GM19238 (cell line): ENCODE data around the gene ABHD1.
"Not testable (repeated sequence)": the region's sequence is repeated elsewhere in the genome, so short reads cannot be mapped to it uniquely, and the experiment has no call there.

Experiments used
- DNase-seq: peaks from one replicate; pipeline ENCODE4 v3.0.0; 2011; ENCODE audit warnings: low spot score; ENCODE audit not compliant: insufficient read length

The ABHD1 gene

DNA sequence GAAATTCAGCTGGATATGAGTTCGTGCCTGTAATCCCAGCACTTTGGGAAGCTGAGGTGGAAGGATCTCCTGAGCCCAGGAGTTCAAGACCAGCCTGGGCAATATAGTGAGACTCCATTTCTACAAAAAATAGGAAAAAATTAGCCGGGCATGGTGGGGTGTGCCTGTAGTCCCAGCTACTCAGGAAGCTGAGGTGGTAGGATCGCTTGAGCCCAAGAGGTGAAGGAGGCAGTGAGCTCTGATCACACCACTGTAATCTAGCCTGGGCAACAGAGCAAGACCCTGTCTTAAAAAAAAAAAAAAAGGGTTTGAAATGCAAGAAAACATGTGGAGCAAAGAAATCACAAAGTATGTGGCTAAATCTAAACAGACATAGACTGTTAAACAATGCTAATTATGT is 14.5 kb upstream of the ABHD1 start:
- DNase-seq = no peak

DNA sequence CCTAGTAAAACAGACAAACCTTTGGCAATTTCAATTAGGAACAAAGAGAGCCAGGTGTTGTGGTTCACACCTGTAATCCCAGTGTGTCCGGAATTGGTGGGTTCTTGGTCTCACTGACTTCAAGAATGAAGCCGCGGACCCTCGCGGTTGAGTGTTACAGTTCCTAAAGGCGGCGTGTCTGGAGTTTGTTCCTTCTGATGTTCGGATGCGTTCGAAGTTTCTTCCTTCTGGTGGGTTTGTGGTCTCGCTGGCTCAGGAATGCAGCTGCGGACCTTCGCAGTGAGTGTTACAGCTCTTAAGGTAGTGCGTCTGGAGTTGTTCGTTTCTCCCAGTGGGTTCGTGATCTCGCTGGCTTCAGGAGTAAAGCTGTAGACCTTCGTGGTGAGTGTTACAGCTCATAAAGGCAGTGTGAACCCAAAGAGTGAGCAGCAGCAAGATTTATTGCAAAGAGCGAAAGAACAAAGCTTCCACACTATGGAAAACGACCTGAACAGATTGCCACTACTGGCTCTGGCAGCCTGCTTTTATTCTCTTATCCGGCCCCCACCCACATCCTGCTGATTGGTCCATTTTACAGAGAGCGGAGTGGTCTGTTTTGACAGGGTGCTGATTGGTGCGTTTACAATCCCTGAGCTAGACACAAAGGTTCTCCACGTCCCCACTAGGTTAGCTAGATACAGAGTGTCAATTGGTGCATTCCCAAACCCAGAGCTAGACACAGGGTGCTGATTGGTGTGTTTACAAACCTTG is 12.8 kb upstream of the ABHD1 start:
- not testable (repeated sequence) for DNase-seq

GRCh38 chr2:27111392-27112078 is 12.1 kb upstream of the ABHD1 start:
- not testable (repeated sequence) for DNase-seq

GRCh38 chr2:27115519-27115918 is 8.1 kb upstream of the ABHD1 start:
- DNase-seq = no peak

DNA sequence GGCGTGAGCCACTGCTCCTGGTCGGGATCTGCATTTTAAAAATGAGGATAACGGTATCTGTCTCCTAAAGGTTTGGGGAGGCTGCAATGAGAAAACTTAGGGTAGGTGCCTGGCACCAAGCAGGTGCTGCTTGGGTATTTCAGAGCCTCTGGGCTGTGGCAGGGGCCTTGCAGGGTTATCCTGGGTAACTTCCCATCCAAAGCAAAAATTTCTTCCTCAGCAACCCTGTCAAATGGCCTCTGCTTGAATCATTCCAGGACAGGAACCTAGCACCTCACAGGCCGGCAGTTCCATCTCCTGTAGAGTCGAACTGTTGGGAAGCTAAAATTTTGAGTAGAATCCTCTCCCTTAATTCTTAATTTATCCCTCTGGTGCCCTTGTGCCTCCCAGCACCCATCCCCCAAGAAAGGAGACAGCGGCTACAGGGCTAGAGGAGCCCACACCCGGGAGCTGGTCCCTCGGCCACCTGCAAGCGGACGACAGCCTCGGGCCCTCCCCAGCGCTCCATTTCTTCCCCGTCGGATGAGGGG is 5.6 kb upstream of the ABHD1 start:
- no peak for DNase-seq

DNA sequence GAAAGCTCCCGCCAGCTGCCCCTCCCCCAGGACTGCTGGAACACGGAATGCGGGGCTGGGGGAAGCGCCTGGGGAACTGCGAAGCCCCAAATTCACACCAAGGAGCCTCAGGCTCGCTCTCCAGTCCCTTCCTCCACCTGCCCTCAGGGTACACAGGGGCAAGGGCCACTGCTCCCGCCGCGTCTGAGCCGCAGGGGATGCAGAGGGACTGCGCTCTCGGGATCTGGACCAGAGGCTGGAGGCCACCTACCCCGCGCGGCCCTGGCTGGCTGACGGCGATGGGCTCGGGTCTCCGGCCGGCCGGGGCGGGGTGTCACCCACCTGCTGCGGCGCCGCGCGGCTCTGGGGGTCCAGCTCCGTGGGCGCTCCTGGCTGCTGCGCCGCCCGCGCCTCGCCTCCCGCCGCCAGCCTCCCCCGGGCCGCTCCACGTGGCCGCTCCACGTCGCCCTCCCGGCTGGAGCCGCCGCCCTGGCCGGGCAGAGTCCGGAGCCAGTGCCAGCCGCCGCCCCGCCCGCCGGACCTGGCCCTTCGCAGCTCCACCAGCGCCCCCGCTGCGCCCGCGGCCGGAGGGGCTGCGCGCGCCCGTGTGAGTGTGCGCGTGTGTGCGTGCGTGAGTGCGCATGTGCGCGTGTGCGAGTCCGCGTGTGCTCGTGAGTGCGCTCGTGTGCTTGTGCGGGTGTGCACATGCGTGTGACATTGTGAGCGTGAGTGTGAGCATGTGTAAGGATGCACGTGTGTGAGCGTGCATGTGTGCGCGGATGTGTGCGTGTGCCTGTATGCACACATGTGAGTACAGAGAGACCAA is 4.9 kb upstream of the ABHD1 start, which contains the start of gene CGREF1:
Gene CGREF1 (minus strand): TSS at position 604 of the 805 bp plus-strand sequence. CDS start 14,762 bp downstream, outside the sequence.
- no peak for DNase-seq

- DNase-seq = not testable (repeated sequence)
Observed at GRCh38 chr2:27119330-27119670, 4.3 kb upstream of the ABHD1 start.

DNA sequence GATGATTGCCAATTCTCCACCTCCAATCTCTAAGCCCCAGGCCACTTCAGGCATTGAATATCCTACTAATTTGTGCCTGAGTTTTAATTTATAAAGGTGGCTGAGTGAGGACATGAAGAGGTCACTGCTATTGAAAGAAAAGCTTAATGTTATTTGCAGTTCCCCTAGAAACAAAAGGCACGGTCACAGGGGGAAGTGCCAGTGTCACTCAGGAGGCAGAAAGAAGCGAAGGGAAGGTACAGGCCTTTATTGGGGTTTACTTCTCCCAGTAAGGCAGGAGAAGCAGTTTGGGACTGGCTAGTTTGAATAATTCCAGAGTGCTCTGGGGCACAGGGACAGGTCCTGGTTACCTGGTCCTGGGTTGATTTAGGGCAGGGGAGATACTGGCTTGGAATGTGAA is 1.7 kb upstream of the ABHD1 start:
- DNase-seq = no peak

DNA sequence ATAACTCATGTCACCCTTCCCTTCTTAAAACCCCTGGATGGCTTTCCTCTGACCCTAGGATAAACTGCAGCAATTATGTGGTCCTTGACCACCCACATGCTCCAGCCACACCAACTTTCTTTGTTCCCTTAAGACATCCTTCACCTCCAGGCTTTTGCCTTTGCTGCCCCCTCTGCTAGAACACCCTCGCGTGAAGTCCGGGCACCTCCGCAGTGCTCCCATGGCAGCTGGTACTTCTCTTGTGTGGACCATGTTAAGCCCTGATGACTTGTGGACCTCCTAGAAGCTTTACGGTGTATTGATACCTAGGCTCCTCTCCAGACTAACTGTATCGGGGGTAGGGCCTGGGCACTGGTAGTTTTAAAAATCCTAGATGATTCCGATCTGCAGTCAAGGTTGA is 824 bp upstream of the ABHD1 start:
- DNase-seq = no peak

DNA sequence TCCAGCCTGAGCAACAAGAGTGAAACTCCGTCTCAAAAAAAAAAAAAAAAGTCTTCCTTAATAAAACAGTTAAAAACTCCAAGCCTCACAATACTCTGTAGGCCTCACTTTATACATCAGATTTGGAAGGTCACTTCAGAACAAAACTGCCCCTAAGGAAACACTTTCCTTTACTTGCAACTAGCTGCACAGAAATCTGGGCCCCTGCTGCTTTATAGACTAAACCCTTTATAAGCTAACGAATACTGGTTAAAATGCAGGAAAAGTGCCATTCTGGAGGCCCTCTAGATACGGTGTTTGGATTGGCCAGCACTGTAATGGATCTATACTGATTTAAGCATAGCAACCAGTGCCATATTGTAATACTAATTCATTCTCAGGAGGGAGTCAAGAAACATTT is 1.5 kb downstream of the ABHD1 start:
- no peak for DNase-seq

- no peak for DNase-seq
Observed at GRCh38 chr2:27126252-27126710, 2.7 kb downstream of the ABHD1 start.

GRCh38 chr2:27127883-27128667 is 4.5 kb downstream of the ABHD1 start:
- DNase-seq = no peak

GRCh38 chr2:27128668-27129571 is 5.3 kb downstream of the ABHD1 start:
- no peak for DNase-seq

DNA sequence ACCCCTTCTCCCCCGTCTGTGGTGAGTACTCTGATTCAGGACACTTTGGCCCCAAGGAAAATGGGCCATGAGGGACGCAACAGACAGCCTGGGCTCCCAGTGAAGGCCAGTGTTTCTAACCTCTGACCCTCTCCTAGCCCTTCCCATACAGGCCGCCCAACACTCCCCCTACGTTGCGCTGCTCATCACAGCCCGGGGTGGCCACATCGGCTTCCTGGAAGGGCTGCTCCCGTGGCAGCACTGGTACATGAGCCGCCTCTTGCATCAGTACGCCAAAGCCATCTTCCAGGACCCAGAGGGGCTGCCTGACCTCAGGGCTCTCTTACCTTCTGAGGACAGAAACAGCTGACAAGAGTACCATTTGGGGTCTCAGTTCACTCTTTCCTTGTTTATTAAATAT is 6.8 kb downstream of the ABHD1 start:
- no peak for DNase-seq

GRCh38 chr2:27131429-27131828 is 7.8 kb downstream of the ABHD1 start:
- no peak for DNase-seq

DNA sequence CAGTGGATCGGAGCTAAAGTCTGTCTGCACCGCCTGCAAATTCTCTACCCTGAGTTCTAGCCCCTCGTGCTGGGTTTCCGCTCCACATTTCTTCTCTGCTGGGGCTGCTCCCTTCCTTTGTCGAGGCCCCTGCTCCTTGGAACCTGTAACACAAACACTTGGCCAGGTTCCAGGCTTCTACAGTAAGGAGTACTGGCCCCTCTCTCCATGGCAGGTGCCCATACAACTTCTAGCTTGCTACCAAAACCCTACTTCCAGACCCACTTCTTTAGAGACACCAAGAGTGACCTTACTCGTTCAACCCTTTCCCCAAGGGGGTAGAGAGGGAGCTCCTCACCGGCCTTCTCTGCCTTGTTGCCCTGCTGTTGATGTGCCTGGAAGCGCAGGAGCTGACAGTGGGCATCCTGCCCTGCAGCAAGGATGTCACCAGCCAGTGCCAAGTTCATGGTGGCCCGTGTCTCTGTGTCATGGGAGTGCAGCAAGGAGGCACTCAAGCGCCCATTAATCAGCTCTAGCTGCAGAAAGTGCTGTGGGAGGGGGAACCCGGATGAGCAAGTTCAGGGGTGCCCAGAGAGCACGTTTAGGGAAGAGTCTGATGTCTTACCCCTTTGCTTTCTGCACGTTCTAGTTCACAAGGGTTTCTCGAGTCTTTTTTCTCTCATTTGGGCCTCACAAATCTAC is 9.7 kb downstream of the ABHD1 start:
- no peak for DNase-seq

DNA sequence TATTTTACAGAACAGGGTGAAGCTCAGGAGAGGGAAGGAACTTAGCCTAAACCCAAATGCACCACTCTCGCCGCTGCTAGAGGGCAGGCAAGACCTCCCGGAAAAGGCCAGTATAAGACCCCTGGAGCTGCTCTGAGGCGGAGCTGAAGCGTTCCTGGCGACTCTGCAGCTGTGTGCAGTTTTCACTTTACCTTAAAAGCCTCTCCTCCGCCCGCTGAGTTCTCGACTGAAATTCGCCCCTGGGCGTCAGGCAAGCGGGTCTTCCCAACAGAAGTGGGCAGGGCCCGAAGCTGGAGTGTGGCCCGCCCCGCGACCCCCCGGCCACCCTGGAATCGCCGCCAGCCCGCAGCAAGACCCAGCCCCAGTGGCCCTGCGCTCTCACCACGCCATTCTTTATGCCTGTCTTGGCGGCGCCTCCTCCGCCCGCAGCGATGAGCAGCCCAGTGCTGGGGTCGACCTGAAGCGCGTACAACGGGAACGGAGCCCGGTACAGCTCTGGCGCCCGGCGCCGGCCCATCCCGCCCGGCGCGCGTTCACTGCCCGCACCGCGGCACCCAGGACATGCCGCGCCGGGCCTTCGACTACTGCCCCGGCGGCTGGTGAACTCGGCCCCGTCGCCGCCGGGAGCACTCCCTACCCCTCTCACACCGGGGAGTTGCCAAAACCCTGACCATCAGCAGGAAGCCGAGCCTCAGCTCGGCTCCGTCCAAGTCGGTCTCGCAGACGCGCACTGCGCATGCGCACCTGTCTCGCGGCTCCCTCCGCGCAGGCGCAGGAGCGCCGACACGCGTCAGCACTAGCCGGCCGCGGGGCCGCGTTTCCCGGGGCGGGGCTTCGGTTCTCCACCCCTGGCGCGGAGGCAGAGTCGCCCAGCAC is 10.5 kb downstream of the ABHD1 start, which contains the start of gene PREB:
Gene PREB (minus strand): TSS at position 732 of the 876 bp plus-strand sequence. CDS start 215 bp downstream, at position 517.
- peak; percentile 99 for DNase-seq

- DNase-seq = no peak
Observed at GRCh38 chr2:27134781-27135477, 11.3 kb downstream of the ABHD1 start.
